ENCODE measurements around the gene TRUB2. TPM values are rescaled to one million over a fixed set of nuclear protein-coding genes. Genes with fewer than 3 reads are reported as not detected.

Gene TRUB2
- total RNA-seq, 1 experiment from 2014 or later, result 42.1 TPM

DNA sequence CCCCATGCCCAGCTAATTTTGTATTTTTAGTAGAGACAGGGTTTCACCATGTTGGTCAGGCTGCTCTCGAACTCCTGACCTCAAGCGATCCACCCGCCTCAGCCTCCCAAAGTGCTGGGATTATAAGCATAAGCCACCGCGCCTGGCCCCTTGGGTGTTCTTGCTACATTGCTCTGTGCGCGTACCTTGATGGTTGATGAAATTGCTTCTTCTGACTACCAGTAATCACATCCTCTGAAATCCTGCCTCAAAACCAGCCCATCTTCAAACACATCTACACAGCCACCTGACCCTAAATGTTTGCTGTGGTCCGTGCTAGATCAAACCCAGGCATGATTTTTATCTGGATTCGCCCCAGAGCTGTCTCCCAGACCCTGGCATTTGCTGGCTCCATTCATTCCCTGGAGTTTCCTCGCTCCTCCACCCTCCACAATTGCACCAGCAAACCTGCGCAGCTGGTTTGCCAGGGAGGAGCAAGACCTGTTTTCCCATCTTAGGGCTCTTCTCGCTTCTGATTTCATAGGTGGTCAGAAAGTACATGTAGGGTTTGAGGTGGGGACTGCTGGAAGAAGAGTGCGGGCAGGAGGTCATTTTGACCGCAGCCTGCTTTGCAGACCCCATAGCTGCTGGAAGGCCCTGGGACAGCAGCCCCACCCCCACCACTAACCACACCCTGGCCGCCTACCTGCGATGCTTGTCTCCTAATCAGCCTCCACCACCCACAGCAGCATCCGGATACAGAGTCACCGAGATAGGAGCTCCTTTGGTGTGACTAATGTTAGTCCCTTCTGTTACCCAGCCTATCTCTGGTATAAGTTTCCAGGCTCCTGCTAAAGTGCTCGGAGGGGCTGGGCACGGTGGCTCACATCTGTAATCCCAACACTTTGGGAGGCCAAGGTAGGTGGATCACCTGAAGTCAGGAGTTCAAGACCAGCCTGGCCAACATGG is 23.4 kb downstream of the TRUB2 start:
- ATAC-seq (no peak), DNase-seq (ENCODE audit: low read depth, low spot score) (no peak)
- no peaks in the 10 kb centered on the region for H4K20me1 ChIP-seq (ENCODE audit: insufficient read depth)
- POLR2A ChIA-PET, result interaction anchor here (1.0 kb wide), 1 partner anchor 8 kb away, joined by 3 read pairs; no protein-coding TSS in a partner anchor
- no peaks in the 10 kb centered on the region for H3K27me3 ChIP-seq (ENCODE audit: insufficient read depth, low read length)
- H3K4me3 ChIP-seq (replicated peaks in 1 of 2; ENCODE audit: low read depth in 1 of 2, low read length in 2 of 2), result no peak overlapping the region
- H2AFZ ChIP-seq (ENCODE audit: low read depth, low read length, poor library complexity, severe bottlenecking), result no peak overlapping the region
- no peak overlapping the region for H3K4me2 ChIP-seq (ENCODE audit: low read length)
- RAD21 ChIA-PET (ENCODE audit: low non-redundant PET in 1 of 2, low total read pairs in 2 of 2, uncharacterized antibody in 2 of 2, unreplicated experiment in 2 of 2), result no interaction called here
- H3K36me3 ChIP-seq (ENCODE audit: control insufficient read depth in 1 of 2, insufficient read depth in 2 of 2, low read length in 2 of 2), result no peaks in the 10 kb centered on the region
- H3K9me3 ChIP-seq (ENCODE audit: control insufficient read depth in 1 of 2, insufficient read depth in 1 of 2, low read depth in 1 of 2, low read length in 2 of 2), result no peaks in the 10 kb centered on the region
- TF ChIP-seq CBX3 (IDR thresholded peaks at IDR 0.05; ENCODE audit: low read depth), result no peak
- TF ChIP-seq, protein P1, sequence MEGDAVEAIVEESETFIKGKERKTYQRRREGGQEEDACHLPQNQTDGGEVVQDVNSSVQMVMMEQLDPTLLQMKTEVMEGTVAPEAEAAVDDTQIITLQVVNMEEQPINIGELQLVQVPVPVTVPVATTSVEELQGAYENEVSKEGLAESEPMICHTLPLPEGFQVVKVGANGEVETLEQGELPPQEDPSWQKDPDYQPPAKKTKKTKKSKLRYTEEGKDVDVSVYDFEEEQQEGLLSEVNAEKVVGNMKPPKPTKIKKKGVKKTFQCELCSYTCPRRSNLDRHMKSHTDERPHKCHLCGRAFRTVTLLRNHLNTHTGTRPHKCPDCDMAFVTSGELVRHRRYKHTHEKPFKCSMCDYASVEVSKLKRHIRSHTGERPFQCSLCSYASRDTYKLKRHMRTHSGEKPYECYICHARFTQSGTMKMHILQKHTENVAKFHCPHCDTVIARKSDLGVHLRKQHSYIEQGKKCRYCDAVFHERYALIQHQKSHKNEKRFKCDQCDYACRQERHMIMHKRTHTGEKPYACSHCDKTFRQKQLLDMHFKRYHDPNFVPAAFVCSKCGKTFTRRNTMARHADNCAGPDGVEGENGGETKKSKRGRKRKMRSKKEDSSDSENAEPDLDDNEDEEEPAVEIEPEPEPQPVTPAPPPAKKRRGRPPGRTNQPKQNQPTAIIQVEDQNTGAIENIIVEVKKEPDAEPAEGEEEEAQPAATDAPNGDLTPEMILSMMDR (IDR thresholded peaks at IDR 0.05 in 2 of 3, conservative IDR thresholded peaks at IDR 0.05 in 1 of 3; ENCODE audit: borderline replicate concordance in 1 of 3, insufficient read depth in 1 of 3, low read depth in 2 of 3, low read length in 2 of 3), result no peak
- no peak for TF ChIP-seq EZH2phosphoT487 (IDR thresholded peaks at IDR 0.05; ENCODE audit: borderline replicate concordance)
- no peak for TF ChIP-seq POLR2A (IDR thresholded peaks at IDR 0.05; ENCODE audit: borderline replicate concordance, extremely low read depth, insufficient read depth, insufficient read length)
- no peak for TF ChIP-seq SP1 (IDR thresholded peaks at IDR 0.05; ENCODE audit: low read depth)
- TF ChIP-seq SRF (IDR thresholded peaks at IDR 0.05; ENCODE audit: low read depth), result no peak
- no peak for TF ChIP-seq CEBPB (IDR thresholded peaks at IDR 0.05; ENCODE audit: low read depth)
- TF ChIP-seq RAD21 (IDR thresholded peaks at IDR 0.05; ENCODE audit: low read depth), result no peak
- TF ChIP-seq, protein P2, sequence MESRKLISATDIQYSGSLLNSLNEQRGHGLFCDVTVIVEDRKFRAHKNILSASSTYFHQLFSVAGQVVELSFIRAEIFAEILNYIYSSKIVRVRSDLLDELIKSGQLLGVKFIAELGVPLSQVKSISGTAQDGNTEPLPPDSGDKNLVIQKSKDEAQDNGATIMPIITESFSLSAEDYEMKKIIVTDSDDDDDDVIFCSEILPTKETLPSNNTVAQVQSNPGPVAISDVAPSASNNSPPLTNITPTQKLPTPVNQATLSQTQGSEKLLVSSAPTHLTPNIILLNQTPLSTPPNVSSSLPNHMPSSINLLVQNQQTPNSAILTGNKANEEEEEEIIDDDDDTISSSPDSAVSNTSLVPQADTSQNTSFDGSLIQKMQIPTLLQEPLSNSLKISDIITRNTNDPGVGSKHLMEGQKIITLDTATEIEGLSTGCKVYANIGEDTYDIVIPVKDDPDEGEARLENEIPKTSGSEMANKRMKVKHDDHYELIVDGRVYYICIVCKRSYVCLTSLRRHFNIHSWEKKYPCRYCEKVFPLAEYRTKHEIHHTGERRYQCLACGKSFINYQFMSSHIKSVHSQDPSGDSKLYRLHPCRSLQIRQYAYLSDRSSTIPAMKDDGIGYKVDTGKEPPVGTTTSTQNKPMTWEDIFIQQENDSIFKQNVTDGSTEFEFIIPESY (IDR thresholded peaks at IDR 0.05; ENCODE audit: extremely low read depth, insufficient replicate concordance, low read length), result no peak
- TF ChIP-seq ZFX (IDR thresholded peaks at IDR 0.05), result no peak
- no peak for TF ChIP-seq TCF7L2 (IDR thresholded peaks at IDR 0.05; ENCODE audit: borderline replicate concordance, extremely low read depth, insufficient read depth, insufficient read length)
- TF ChIP-seq, protein P3, sequence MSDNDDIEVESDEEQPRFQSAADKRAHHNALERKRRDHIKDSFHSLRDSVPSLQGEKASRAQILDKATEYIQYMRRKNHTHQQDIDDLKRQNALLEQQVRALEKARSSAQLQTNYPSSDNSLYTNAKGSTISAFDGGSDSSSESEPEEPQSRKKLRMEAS (IDR thresholded peaks at IDR 0.05), result no peak
- TF ChIP-seq JUND (IDR thresholded peaks at IDR 0.05), result no peak
- TF ChIP-seq EGR1 (IDR thresholded peaks at IDR 0.05; ENCODE audit: low read depth), result no peak
- TF ChIP-seq SIN3A (IDR thresholded peaks at IDR 0.05; ENCODE audit: low read depth), result no peak
- TF ChIP-seq YY1 (IDR thresholded peaks at IDR 0.05; ENCODE audit: extremely low read depth, insufficient replicate concordance, low read depth, low read length), result no peak
- no peak for TF ChIP-seq ELF1 (IDR thresholded peaks at IDR 0.05; ENCODE audit: borderline replicate concordance, low read depth)
- intact Hi-C loops (cut with micrococcal nuclease), result loop anchor here (5.0 to 10.0 kb wide), 2 partner anchors 256 to 338 kb away; partner anchors contain the start of gene SPTAN1
- no peak overlapping the region for H3K9ac ChIP-seq (ENCODE audit: low read length)
- BruUV-seq (replicated peaks), result no TSS peak
- CTCF ChIA-PET, result interaction anchor here (0.7 to 2.7 kb wide), 2 partner anchors 42 to 121 kb away, joined by 3 to 10 read pairs; partner anchors contain the start of gene CERCAM
- H3K4me1 ChIP-seq (ENCODE audit: control insufficient read depth in 1 of 2, insufficient read depth in 2 of 2, low read length in 2 of 2), result peaks cover 5 to 29% of the 10 kb centered on the region in 2 experiments; a peak in 3 of 4 replicates
- H3K9me2 ChIP-seq (ENCODE audit: insufficient read depth), result no peaks in the 10 kb centered on the region
- H3K27ac ChIP-seq (ENCODE audit: low read depth, low read length), result no peak overlapping the region
- no peaks in the 10 kb centered on the region for H3K79me2 ChIP-seq (ENCODE audit: insufficient read depth, low read length)

Measured in HCT116 (cell line).